ENCODE measurements around the gene ITSN2.

DNA sequence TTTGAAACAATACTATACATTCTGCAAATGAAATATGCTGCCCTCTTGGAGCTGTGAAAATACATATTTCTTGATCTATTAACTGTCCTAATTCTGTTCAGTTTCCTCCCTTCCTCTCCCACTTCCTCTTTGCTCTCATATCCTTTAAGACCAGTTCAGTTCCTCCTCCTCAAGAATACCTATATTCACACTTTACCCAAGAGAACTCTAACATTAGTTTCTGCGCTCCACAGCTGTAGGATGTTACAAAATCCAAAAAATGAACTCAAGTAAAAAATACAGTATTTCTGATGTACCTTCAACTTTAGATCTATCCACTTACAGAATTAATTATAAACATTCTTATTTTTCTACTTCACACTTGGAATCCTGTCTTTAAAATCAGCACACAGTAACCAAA, 5.4 kb downstream of the ITSN2 start:
- TF ChIP-seq, protein P1, sequence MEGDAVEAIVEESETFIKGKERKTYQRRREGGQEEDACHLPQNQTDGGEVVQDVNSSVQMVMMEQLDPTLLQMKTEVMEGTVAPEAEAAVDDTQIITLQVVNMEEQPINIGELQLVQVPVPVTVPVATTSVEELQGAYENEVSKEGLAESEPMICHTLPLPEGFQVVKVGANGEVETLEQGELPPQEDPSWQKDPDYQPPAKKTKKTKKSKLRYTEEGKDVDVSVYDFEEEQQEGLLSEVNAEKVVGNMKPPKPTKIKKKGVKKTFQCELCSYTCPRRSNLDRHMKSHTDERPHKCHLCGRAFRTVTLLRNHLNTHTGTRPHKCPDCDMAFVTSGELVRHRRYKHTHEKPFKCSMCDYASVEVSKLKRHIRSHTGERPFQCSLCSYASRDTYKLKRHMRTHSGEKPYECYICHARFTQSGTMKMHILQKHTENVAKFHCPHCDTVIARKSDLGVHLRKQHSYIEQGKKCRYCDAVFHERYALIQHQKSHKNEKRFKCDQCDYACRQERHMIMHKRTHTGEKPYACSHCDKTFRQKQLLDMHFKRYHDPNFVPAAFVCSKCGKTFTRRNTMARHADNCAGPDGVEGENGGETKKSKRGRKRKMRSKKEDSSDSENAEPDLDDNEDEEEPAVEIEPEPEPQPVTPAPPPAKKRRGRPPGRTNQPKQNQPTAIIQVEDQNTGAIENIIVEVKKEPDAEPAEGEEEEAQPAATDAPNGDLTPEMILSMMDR (IDR thresholded peaks at IDR 0.05; ENCODE audit: poor library complexity) = no peak
- TF ChIP-seq EZH2phosphoT487 (IDR thresholded peaks at IDR 0.05; ENCODE audit: low read depth, severe bottlenecking, unreplicated experiment) (no peak), EZH2 (IDR thresholded peaks at IDR 0.05; ENCODE audit: borderline replicate concordance) (no peak)

Measured in hepatocyte (in vitro differentiated cells).